MM.1S (cell line): ENCODE data around the gene ZNF101.

Experiments used
- DNase-seq: peaks from one replicate; pipeline ENCODE4 v3.0.0-alpha.2; 2015
- H2AFZ ChIP-seq: fragments of 300-600 bp; sonication (generic); 2 replicates; pipeline ENCODE4 v1.6.0; 2016; ENCODE audit warnings: antibody characterized with exemption, low read length
- H3F3A ChIP-seq: fragments of 300-600 bp; sonication (generic); 2 replicates; pipeline ENCODE4 v1.6.1; 2016; ENCODE audit warnings: mild to moderate bottlenecking, antibody characterized with exemption, low read length, moderate library complexity, mixed read lengths; ENCODE audit not compliant: insufficient read depth
- H3K27ac ChIP-seq: fragments of 300-600 bp; sonication (generic); 2 replicates; pipeline ENCODE4 v1.5.1; 2016; ENCODE audit warnings: mild to moderate bottlenecking, low read length
- H3K27me3 ChIP-seq: fragments of 300-600 bp; sonication (generic); replicated peaks from 2 replicates; pipeline ENCODE4 v1.6.0; 2016; ENCODE audit warnings: low read length; ENCODE audit not compliant: insufficient read depth
- H3K36me3 ChIP-seq: fragments of 300-600 bp; sonication (generic); replicated peaks from 2 replicates; pipeline ENCODE4 v1.6.1; 2016; ENCODE audit warnings: mild to moderate bottlenecking, low read length, mixed read lengths; ENCODE audit not compliant: insufficient read depth
- H3K4me1 ChIP-seq: fragments of 300-600 bp; sonication (generic); 2 replicates; pipeline ENCODE4 v1.6.1; 2016; ENCODE audit warnings: low read length, mixed read lengths
- H3K4me2 ChIP-seq: fragments of 300-600 bp; sonication (generic); 2 replicates; pipeline ENCODE4 v1.6.0; 2016; ENCODE audit warnings: low read depth, low read length
- H3K4me3 ChIP-seq: fragments of 300-600 bp; sonication (generic); 2 replicates; pipeline ENCODE4 v1.5.1; 2016; ENCODE audit warnings: low read length, mixed read lengths
- H3K79me2 ChIP-seq: fragments of 300-600 bp; sonication (generic); 2 replicates; pipeline ENCODE4 v1.6.1; 2016; ENCODE audit warnings: mixed run types, low read length, mixed read lengths
- H3K9ac ChIP-seq: fragments of 300-600 bp; sonication (generic); 2 replicates; pipeline ENCODE4 v1.6.1; 2016; ENCODE audit warnings: low read length, mixed read lengths
- H3K9me2 ChIP-seq: fragments of 300-600 bp; sonication (generic); replicated peaks from 2 replicates; pipeline ENCODE4 v1.6.1; 2016; ENCODE audit warnings: mild to moderate bottlenecking, low read length, mixed read lengths; ENCODE audit not compliant: insufficient read depth
- H3K9me3 ChIP-seq: fragments of 300-600 bp; sonication (generic); replicated peaks from 2 replicates; pipeline ENCODE4 v1.6.1; 2016; ENCODE audit warnings: mild to moderate bottlenecking, low read length, mixed read lengths; ENCODE audit not compliant: insufficient read depth
- H4K20me1 ChIP-seq: fragments of 300-600 bp; sonication (generic); 2 replicates; pipeline ENCODE4 v1.6.1; 2016; ENCODE audit warnings: mild to moderate bottlenecking, low read length, moderate library complexity, mixed read lengths; ENCODE audit not compliant: insufficient read depth
- CTCF ChIP-seq: fragments of 300-600 bp; sonication (generic); IDR thresholded peaks from 2 replicates; pipeline ENCODE4 v1.5.1; 2016; ENCODE audit warnings: antibody characterized with exemption, low read length, mixed read lengths
- EZH2 ChIP-seq: fragments of 300-600 bp; sonication (generic); optimal IDR thresholded peaks from 2 replicates; pipeline ENCODE3; 2017; ENCODE audit warnings: low read depth, mild to moderate bottlenecking, antibody characterized with exemption, low read length, mixed read lengths
- EZH2phosphoT487 ChIP-seq: fragments of 300-600 bp; sonication (generic); IDR thresholded peaks from 2 replicates; pipeline ENCODE4 v1.6.1; 2018; ENCODE audit warnings: antibody characterized with exemption, low read length

ZNF101 gene

DNA sequence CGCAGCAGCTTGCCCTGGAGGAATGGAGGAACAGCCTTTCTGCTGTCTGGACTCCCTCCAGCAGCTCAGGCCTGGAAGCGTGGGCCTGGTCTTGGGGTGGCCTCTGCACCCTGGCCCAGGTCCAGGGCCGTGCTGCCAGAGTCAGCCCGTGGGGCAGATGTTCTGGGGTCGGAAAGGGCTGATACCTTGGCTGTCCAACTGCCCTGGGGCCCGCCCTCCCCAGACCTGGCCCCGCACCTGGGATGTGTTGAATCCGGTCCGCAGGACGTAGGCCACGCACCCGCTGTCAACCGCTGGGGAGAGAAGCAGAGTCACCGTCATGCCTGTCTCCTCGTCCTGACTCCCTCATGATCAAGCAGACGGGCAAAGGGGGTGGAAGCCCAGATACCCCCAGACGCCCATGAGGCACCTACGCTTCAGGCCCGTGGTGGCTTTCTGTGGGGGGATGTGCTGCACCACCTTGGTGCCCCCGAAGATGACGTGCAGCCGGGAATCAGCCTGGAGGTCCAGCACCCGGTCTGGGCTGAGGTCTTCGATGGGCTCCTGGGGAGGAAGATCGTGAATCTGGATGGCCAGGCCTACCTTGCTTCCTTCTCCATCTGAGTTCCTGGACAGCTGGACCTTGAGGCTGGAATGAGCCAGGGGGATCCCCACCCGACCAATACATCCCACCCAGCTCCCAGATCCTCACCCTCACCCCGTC lies 12.8 kb upstream of the ZNF101 start:
- H3K4me3 ChIP-seq: no peak overlapping the region
- H3K9ac ChIP-seq: no peak overlapping the region
- no peak overlapping the region for H2AFZ ChIP-seq
- TF ChIP-seq CTCF (no peak), EZH2 (no peak), EZH2phosphoT487 (no peak)
- DNase-seq: no peak
- H3K4me2 ChIP-seq: no peak overlapping the region
- H3K79me2 ChIP-seq: peaks cover 13% of the 10 kb centered on the region; the same call in 1 of the 2 replicates
- no peaks in the 10 kb centered on the region for H3K4me1 ChIP-seq
- H3K27me3 ChIP-seq: no peaks in the 10 kb centered on the region
- H4K20me1 ChIP-seq: no peaks in the 10 kb centered on the region
- no peak overlapping the region for H3K27ac ChIP-seq
- H3F3A ChIP-seq: no peaks in the 10 kb centered on the region
- no peaks in the 10 kb centered on the region for H3K9me3 ChIP-seq
- no peaks in the 10 kb centered on the region for H3K9me2 ChIP-seq
- H3K36me3 ChIP-seq: peaks cover 5% of the 10 kb centered on the region

DNA sequence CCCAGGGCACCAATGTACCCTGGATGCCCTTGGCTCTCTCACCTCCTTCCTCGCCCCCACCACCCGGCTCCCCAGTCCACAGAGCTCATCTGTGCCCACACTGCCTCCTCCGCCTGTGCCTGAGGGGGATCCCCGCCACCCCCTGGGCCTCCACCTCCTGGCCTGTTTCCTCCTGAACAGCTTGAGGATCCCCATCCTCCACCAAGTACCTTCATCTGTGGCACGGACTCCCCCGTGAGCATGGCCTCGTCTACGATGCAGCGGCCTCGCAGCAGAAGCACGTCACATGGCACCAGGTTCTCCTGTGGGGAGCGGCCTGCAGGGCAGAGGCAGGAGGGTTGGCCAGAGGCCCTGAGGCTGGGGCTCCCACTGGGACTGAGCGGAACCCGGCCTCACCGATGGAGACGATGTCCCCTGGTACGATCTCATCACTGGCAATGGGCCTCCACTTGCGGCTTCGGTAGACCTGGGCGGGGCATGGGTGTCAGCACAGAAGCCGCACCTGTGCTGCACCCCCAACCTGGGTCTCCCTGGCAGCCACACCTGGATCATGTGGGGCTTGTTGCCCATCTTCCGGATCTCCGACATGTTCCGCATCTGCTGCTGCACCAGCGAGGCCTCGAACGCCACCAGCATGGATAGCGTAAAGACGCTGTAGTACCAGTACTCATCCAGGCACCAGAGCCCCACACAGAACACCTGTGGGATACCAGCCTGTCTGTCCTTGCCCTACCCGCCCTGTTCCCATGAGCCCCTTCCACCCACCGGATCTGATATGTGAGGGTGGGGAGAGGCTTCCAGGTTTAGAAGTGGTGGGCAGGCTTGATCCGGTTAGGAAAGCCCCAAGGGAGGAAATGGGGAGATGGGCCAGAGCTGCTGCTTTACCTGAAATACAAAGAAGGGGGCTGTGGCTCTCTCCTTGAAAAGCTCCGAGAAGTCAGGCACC lies 11.9 kb upstream of the ZNF101 start:
- no peak overlapping the region for H2AFZ ChIP-seq
- no peak overlapping the region for H3K4me2 ChIP-seq
- H4K20me1 ChIP-seq: no peaks in the 10 kb centered on the region
- H3K27ac ChIP-seq: no peak overlapping the region
- H3K36me3 ChIP-seq: peaks cover 5% of the 10 kb centered on the region; the same call in 1 of the 2 replicates
- H3K4me1 ChIP-seq: no peaks in the 10 kb centered on the region
- H3K9me3 ChIP-seq: no peaks in the 10 kb centered on the region
- no peak overlapping the region for H3K4me3 ChIP-seq
- peaks cover 21% of the 10 kb centered on the region for H3K79me2 ChIP-seq
- no peaks in the 10 kb centered on the region for H3K9me2 ChIP-seq
- no peak for DNase-seq
- no peaks in the 10 kb centered on the region for H3K27me3 ChIP-seq
- TF ChIP-seq EZH2 (no peak), CTCF (no peak), EZH2phosphoT487 (no peak)
- no peaks in the 10 kb centered on the region for H3F3A ChIP-seq
- H3K9ac ChIP-seq: no peak overlapping the region

GRCh38 chr19:19657397-19657783 lies 11.2 kb upstream of the ZNF101 start:
- H3K79me2 ChIP-seq: peaks cover 28% of the 10 kb centered on the region
- no peaks in the 10 kb centered on the region for H3F3A ChIP-seq
- no peak overlapping the region for H3K4me2 ChIP-seq
- no peak for DNase-seq
- H4K20me1 ChIP-seq: no peaks in the 10 kb centered on the region
- no peaks in the 10 kb centered on the region for H3K9me2 ChIP-seq
- H3K36me3 ChIP-seq: peaks cover 5% of the 10 kb centered on the region; the same call in 1 of the 2 replicates
- TF ChIP-seq EZH2 (no peak), CTCF (no peak), EZH2phosphoT487 (no peak)
- no peaks in the 10 kb centered on the region for H3K9me3 ChIP-seq
- no peak overlapping the region for H3K4me3 ChIP-seq
- H2AFZ ChIP-seq: no peak overlapping the region
- H3K27me3 ChIP-seq: no peaks in the 10 kb centered on the region
- H3K27ac ChIP-seq: no peak overlapping the region
- H3K9ac ChIP-seq: no peak overlapping the region
- H3K4me1 ChIP-seq: 0 out of 2 replicates have a peak, but pooled peaks cover 2% of the 10 kb centered on the region
